Duodenal mucosa (tissue), 2 donors: ENCODE results near the gene MRPS24.
A peak's percentile ranks its signal among the peaks of the same experiment; 100 is the strongest.

Source experiments
- H3K27ac ChIP-seq: one replicate; pipeline ENCODE4 v1.7.0; 2013; ENCODE audit warnings: low read depth, low read length
- H3K27me3 ChIP-seq, 2 donors: one replicate each; pipeline ENCODE4 v1.7.0; 2013; ENCODE audit warnings: low read length in 2 of 2, control low read depth in 1 of 2; ENCODE audit not compliant: insufficient read depth in 2 of 2, control insufficient read depth in 1 of 2
- H3K36me3 ChIP-seq, 2 donors: one replicate each; pipeline ENCODE4 v1.7.0; 2013; ENCODE audit warnings: low read length in 2 of 2, control low read depth in 1 of 2; ENCODE audit not compliant: insufficient read depth in 2 of 2, control insufficient read depth in 1 of 2
- H3K4me1 ChIP-seq, 2 donors: one replicate each; pipeline ENCODE4 v1.7.0; 2013; ENCODE audit warnings: low read length in 2 of 2, control low read depth in 1 of 2; ENCODE audit not compliant: insufficient read depth in 2 of 2, control insufficient read depth in 1 of 2
- H3K4me3 ChIP-seq, 2 donors: one replicate each; pipeline ENCODE4 v1.7.0; 2013; ENCODE audit warnings: low read length in 2 of 2, low read depth in 1 of 2
- H3K9ac ChIP-seq, 2 donors: one replicate each; pipeline ENCODE4 v1.7.0; 2013; ENCODE audit warnings: low read length in 2 of 2, low read depth in 1 of 2
- H3K9me3 ChIP-seq, 2 donors: one replicate each; pipeline ENCODE4 v1.7.0; 2013; ENCODE audit warnings: low read length in 2 of 2, control low read depth in 1 of 2; ENCODE audit not compliant: control insufficient read depth in 1 of 2

The MRPS24 gene

DNA sequence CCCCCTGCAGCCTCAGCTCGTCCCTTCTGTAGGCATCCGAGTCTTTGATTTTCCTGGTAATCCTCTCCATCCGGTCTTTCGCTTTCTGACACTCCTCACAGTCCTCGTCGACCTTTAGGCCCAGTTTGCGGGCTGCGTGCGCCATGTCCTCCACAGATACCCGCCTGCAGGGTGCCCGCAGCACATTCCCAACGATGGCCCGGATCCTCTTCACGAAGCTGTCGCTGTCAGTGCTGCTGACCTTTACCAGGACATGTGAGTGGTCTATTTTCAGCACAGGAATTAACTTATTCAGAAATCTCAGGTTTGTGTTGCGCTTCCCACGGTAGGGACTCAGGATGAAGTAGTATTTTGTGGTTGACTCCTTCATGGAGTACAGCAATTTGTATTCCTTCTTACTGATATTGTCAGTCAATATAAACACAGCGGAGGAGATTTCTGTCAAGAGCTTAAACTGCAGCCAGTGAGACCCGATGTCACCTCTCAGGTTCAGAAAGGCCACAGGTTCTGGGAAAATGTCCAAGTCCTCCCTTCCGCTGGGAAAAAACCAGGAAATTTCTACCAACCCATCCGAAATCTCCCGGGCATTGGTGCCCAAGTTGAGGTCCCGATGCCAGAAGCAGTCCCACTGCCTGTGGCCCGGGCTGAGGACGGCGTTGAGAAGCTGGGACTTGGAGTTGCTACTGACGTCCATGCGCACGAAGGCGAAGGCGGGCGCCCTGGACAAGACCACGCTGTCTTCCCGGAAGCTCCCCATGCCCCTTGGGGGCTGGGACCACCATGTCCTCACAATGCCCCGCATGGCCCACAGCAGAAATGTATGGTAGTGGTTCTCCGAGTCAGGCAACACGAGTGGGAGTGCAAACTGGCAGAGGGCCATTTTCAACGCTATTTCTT lies 8.9 kb upstream of the MRPS24 start:
- H3K4me3 ChIP-seq = no peak overlapping the region
- no peaks in the 10 kb centered on the region for H3K27me3 ChIP-seq
- H3K36me3 ChIP-seq = peaks cover 16 to 67% of the 10 kb centered on the region in 2 donors
- H3K4me1 ChIP-seq = peaks cover 1 to 3% of the 10 kb centered on the region in 2 donors
- no peak overlapping the region for H3K9ac ChIP-seq
- H3K27ac ChIP-seq = no peak overlapping the region
- no peaks in the 10 kb centered on the region for H3K9me3 ChIP-seq

DNA sequence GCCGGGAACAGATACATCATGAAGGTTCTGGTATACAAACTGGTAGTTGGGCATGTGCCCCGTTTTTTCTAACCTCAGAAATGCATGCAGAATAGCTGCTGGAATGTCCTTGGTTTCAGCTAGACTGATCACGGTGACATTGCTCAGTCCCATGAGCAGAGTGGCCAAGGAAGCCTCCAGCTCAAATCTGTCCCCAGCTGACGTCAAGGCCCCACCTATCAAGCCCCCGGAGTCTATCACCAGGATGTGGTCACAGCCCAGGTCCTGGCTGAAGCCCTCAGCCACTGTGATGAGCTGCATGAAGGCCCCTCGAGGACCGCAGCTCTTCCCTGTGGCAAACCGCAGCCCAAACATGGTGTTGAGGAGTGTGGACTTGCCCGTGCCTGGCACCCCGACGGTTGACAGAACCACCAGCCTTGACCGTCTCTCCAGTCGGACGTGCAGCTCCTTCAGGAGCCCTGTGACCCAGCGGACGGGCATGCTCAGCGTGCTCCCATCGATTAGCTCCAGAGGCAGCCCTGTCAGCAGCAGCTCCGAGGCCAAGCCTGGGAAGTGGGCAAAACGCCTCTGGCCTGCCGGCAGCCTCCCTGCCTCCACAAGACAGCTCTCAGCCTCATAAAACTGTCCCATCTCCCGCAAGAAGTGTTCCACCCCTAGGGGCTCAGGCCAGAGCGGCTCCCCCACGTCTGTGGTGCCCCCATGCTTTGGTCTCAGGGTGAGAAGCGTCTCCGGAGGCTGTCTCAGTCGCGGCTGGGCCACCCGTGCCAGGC lies 7.8 kb upstream of the MRPS24 start:
- H3K36me3 ChIP-seq = peaks cover 16 to 67% of the 10 kb centered on the region in 2 donors

GRCh38 chr7:43876241-43876640 lies 6.9 kb upstream of the MRPS24 start:
- Histone ChIP-seq H3K27me3 (no peaks in the 10 kb centered on the region), H3K36me3 (peaks cover 16 to 61% of the 10 kb centered on the region in 2 donors), H3K9me3 (no peaks in the 10 kb centered on the region), H3K4me1 (peaks cover 9 to 16% of the 10 kb centered on the region in 2 donors), H3K9ac (no peak overlapping the region), H3K27ac (no peak overlapping the region), H3K4me3 (no peak overlapping the region)

More for the DNA sequence above, 7.8 kb upstream of the MRPS24 start:
- Histone ChIP-seq H3K4me3 (no peak overlapping the region), H3K27ac (no peak overlapping the region), H3K4me1 (peaks cover 9 to 12% of the 10 kb centered on the region in 2 donors), H3K9ac (no peak overlapping the region), H3K9me3 (no peaks in the 10 kb centered on the region), H3K27me3 (no peaks in the 10 kb centered on the region)

DNA sequence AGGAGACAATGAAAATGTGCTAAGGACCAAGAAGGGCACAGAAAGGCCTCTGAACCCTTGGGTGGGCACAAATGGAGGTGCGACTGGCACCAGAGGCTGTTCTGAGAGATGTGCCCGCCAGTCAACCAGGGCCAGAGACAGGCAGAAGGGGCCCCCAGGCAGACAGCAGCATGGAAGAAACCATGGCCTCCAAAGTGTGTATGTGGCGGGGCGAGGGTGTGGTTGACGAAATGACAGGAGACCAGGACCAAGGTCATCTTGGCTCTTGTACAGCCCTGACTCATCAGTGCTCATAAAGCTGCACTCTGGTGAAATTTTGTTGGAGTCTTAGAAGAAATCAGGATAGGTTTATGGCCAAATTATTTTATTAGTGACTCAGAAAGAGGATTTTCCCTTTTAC lies 4.0 kb upstream of the MRPS24 start:
- peaks cover 22 to 24% of the 10 kb centered on the region in 2 donors for H3K4me1 ChIP-seq
- peak overlapping the region; percentile 27 for H3K27ac ChIP-seq
- peaks cover 8 to 34% of the 10 kb centered on the region in 2 donors for H3K36me3 ChIP-seq
- no peak overlapping the region for H3K4me3 ChIP-seq
- H3K9ac ChIP-seq = peak overlapping the region in 1 of 2 donors; percentile 4
- no peaks in the 10 kb centered on the region for H3K27me3 ChIP-seq
- H3K9me3 ChIP-seq = no peaks in the 10 kb centered on the region

- no peaks in the 10 kb centered on the region for H3K27me3 ChIP-seq
- H3K4me1 ChIP-seq = peaks cover 27% of the 10 kb centered on the region in 2 donors
- H3K9ac ChIP-seq = peak overlapping the region in 1 of 2 donors; percentile 4
- no peak overlapping the region for H3K4me3 ChIP-seq
- no peak overlapping the region for H3K27ac ChIP-seq
- H3K36me3 ChIP-seq = peaks cover 7 to 26% of the 10 kb centered on the region in 2 donors
- no peaks in the 10 kb centered on the region for H3K9me3 ChIP-seq
Measured at GRCh38 chr7:43872406-43873110, 3.2 kb upstream of the MRPS24 start.

GRCh38 chr7:43871064-43871463 lies 1.7 kb upstream of the MRPS24 start:
- H3K27me3 ChIP-seq = no peaks in the 10 kb centered on the region
- no peak overlapping the region for H3K4me3 ChIP-seq
- no peak overlapping the region for H3K9ac ChIP-seq
- H3K27ac ChIP-seq = no peak overlapping the region
- H3K9me3 ChIP-seq = no peaks in the 10 kb centered on the region
- peaks cover 18 to 21% of the 10 kb centered on the region in 2 donors for H3K36me3 ChIP-seq
- peaks cover 27% of the 10 kb centered on the region in 2 donors for H3K4me1 ChIP-seq

DNA sequence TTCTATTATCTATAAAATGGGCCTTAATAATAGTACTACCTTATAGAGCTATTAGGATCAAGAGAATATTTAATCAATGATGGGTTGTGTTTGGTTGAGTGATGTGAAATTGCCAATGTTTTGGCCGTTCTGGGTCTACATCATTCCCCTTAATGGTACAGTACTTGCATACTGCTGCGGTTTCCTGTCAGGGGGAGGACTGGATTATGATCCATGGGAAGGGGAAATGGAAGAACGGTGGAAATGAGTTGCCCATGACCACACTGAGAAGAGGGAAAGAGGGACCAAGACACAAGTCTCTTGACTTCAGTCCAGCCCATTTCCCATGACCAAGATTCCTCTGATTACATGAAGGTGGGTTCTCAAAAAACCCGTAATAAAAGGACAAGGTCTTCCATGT lies 999 bp upstream of the MRPS24 start:
- Histone ChIP-seq H3K9ac (no peak overlapping the region), H3K27ac (no peak overlapping the region), H3K4me3 (no peak overlapping the region), H3K36me3 (peaks cover 14 to 18% of the 10 kb centered on the region in 2 donors), H3K4me1 (peaks cover 27% of the 10 kb centered on the region in 2 donors), H3K27me3 (no peaks in the 10 kb centered on the region), H3K9me3 (no peaks in the 10 kb centered on the region)

DNA sequence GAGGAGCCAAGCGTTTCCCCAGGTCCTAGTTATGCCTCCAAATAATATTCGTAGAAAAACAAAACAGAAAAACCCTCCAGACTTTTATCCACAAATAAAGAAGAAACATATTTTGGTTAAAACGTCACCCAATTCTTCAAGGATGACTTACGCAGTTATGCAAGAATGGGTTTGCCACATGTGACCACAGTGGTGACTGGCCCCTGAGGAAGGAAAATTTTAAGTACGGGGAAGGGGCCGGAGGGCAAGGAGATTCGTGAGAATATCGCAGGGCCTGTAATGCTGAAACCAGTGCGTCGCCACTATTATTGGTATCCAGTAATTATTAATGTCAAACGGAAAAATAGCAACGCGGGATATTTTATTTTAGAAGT lies 537 bp upstream of the MRPS24 start:
- Histone ChIP-seq H3K9me3 (no peaks in the 10 kb centered on the region), H3K27me3 (no peaks in the 10 kb centered on the region), H3K4me3 (peak overlapping the region; percentile 82 to 87), H3K36me3 (peaks cover 15 to 16% of the 10 kb centered on the region in 2 donors), H3K4me1 (peaks cover 27% of the 10 kb centered on the region in 2 donors), H3K27ac (peak overlapping the region; percentile 64), H3K9ac (peak overlapping the region; percentile 73)

- H3K27me3 ChIP-seq = no peaks in the 10 kb centered on the region
- H3K4me3 ChIP-seq = peak overlapping the region; percentile 82 to 87
- peaks cover 27% of the 10 kb centered on the region in 2 donors for H3K4me1 ChIP-seq
- peaks cover 15 to 16% of the 10 kb centered on the region in 2 donors for H3K36me3 ChIP-seq
- no peaks in the 10 kb centered on the region for H3K9me3 ChIP-seq
- H3K9ac ChIP-seq = peak overlapping the region; percentile 73 to 81
- H3K27ac ChIP-seq = peak overlapping the region; percentile 15
Measured at GRCh38 chr7:43868681-43869005, 674 bp downstream of the MRPS24 start.
